Measurements from ENCODE around the gene SMIM34.
"Not testable (repeated sequence)": the region's sequence is repeated elsewhere in the genome, so short reads cannot be mapped to it uniquely, and the experiment has no call there.

DNA sequence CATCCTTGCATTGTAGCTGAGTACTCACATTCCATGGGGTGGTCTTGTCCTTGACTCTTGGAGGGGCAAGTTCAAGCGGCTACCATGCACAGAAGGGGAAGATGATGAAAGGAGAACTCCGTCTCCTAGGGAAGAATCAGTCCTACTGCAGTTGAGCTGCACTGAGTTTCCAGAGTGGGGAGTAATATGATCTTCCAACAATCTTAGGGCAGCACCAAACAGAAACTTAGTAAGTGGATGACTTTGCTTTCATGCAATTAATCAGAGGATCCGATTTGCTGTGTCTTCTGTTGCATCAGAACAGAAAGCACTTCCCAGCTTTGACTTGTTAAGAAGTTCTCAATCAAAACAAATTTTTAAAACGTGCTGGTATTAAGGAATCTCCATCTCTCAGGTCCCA lies at the start of gene SMIM34:
- TF ChIP-seq CEBPB (IDR thresholded peaks at IDR 0.05; ENCODE audit: low read depth, low read length); CHD1 (IDR thresholded peaks at IDR 0.05; ENCODE audit: low read depth, low read length); POLR2A (IDR thresholded peaks at IDR 0.05; ENCODE audit: low read depth, low read length); ELK1 (IDR thresholded peaks at IDR 0.05; ENCODE audit: borderline replicate concordance, low read depth, low read length); MAFK (IDR thresholded peaks at IDR 0.05; ENCODE audit: low read depth, low read length); RAD21 (IDR thresholded peaks at IDR 0.05; ENCODE audit: low read length); RCOR1 (IDR thresholded peaks at IDR 0.05; ENCODE audit: insufficient replicate concordance, low read length); RFX5 (IDR thresholded peaks at IDR 0.05; ENCODE audit: low read depth, low read length): not testable (repeated sequence)
- TF ChIP-seq, protein P1, sequence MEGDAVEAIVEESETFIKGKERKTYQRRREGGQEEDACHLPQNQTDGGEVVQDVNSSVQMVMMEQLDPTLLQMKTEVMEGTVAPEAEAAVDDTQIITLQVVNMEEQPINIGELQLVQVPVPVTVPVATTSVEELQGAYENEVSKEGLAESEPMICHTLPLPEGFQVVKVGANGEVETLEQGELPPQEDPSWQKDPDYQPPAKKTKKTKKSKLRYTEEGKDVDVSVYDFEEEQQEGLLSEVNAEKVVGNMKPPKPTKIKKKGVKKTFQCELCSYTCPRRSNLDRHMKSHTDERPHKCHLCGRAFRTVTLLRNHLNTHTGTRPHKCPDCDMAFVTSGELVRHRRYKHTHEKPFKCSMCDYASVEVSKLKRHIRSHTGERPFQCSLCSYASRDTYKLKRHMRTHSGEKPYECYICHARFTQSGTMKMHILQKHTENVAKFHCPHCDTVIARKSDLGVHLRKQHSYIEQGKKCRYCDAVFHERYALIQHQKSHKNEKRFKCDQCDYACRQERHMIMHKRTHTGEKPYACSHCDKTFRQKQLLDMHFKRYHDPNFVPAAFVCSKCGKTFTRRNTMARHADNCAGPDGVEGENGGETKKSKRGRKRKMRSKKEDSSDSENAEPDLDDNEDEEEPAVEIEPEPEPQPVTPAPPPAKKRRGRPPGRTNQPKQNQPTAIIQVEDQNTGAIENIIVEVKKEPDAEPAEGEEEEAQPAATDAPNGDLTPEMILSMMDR (conservative IDR thresholded peaks at IDR 0.05; ENCODE audit: low read depth, low read length) = not testable (repeated sequence)
